ENCODE data around the gene NUP43.
"Not testable (repeated sequence)": the region's sequence is repeated elsewhere in the genome, so short reads cannot be mapped to it uniquely, and the experiment has no call there.

The NUP43 gene

GRCh38 chr6:149686230-149686629 lies 60.1 kb downstream of the NUP43 start:
- DNase-seq = no peak

GRCh38 chr6:149683256-149683859 lies 63.0 kb downstream of the NUP43 start:
- no peak for DNase-seq

GRCh38 chr6:149681845-149682244 lies 64.5 kb downstream of the NUP43 start:
- not testable (repeated sequence) for DNase-seq

GRCh38 chr6:149681209-149681608 lies 65.1 kb downstream of the NUP43 start:
- no peak for DNase-seq

- no peak for DNase-seq
Measured at GRCh38 chr6:149680503-149680902, 65.8 kb downstream of the NUP43 start.

All from fibroblast of skin of scalp (primary cell).